LNCaP clone FGC (cell line): Measurements from ENCODE around the gene PRKCH.

Experiments used
- DNase-seq: peaks from one replicate; pipeline ENCODE4 v3.0.0-alpha.2; 2011; ENCODE audit warnings: low read depth
- H3K4me3 ChIP-seq: 2 replicates; pipeline ENCODE4 v1.5.1; 2011; ENCODE audit warnings: mild to moderate bottlenecking, low read depth, low read length, control low read depth
- CTCF ChIP-seq: IDR thresholded peaks from 2 replicates; pipeline ENCODE4 v1.5.1; 2012; ENCODE audit warnings: mild to moderate bottlenecking; ENCODE audit not compliant: control insufficient read depth, insufficient read depth; ENCODE audit errors: extremely low read depth

Gene PRKCH

GRCh38 chr14:61552241-61552640 is 230.9 kb downstream of the PRKCH start:
- DNase-seq, result no peak
- no peak overlapping the region for H3K4me3 ChIP-seq
- no peak for TF ChIP-seq CTCF

- TF ChIP-seq CTCF, result no peak
- no peak overlapping the region for H3K4me3 ChIP-seq
- DNase-seq, result no peak
Measured at GRCh38 chr14:61553730-61554641, 232.6 kb downstream of the PRKCH start.

GRCh38 chr14:61555056-61555838 is 233.9 kb downstream of the PRKCH start:
- DNase-seq, result no peak
- H3K4me3 ChIP-seq, result no peak overlapping the region
- TF ChIP-seq CTCF, result no peak

GRCh38 chr14:61556455-61556854 is 235.1 kb downstream of the PRKCH start:
- DNase-seq, result no peak
- TF ChIP-seq CTCF, result no peak
- no peak overlapping the region for H3K4me3 ChIP-seq

- TF ChIP-seq CTCF, result no peak
- no peak overlapping the region for H3K4me3 ChIP-seq
Measured at GRCh38 chr14:61557262-61557661, 235.9 kb downstream of the PRKCH start.

GRCh38 chr14:61557854-61558253 is 236.5 kb downstream of the PRKCH start:
- H3K4me3 ChIP-seq, result no peak overlapping the region
- no peak for DNase-seq
- TF ChIP-seq CTCF, result no peak

More at GRCh38 chr14:61557262-61557661, 235.9 kb downstream of the PRKCH start:
- DNase-seq, result no peak

- no peak for TF ChIP-seq CTCF
- DNase-seq, result no peak
- no peak overlapping the region for H3K4me3 ChIP-seq
Measured at GRCh38 chr14:61558271-61558670, 236.9 kb downstream of the PRKCH start.
